AG04450 (cell line): ENCODE data around the gene RASSF7. TPM values are rescaled to one million over a fixed set of nuclear protein-coding genes. Genes with fewer than 3 reads are reported as not detected.

Source experiments
- CTCF ChIA-PET: fragments of 300-600, 350-600 bp; formaldehyde crosslinking; extraction: SDS; loops from one replicate; lab custom pipeline; 2022; ENCODE audit warnings: antibody characterized with exemption, inconsistent platforms; lab: Charles Lee
- POLR2A ChIA-PET: fragments of 350-600 bp; formaldehyde crosslinking; extraction: SDS; loops from one replicate; lab custom pipeline; 2021; ENCODE audit warnings: antibody characterized with exemption, inconsistent platforms; lab: Yijun Ruan, JAX
- DNase-seq: peaks from one replicate; pipeline ENCODE4 v3.0.0-alpha.2; 2011; ENCODE audit warnings: low read depth, low spot score
- H3K27ac ChIP-seq: one replicate; pipeline ENCODE4 v1.5.1; 2012; ENCODE audit warnings: low read depth, low read length, control low read depth
- H3K27me3 ChIP-seq: one replicate; pipeline ENCODE4 v1.6.0; 2012; ENCODE audit warnings: low read length; ENCODE audit not compliant: control insufficient read depth, insufficient read depth
- H3K4me3 ChIP-seq: 2 replicates; pipeline ENCODE4 v1.5.1; 2011; ENCODE audit warnings: mild to moderate bottlenecking, low read depth, low read length, control low read depth
- H3K9me3 ChIP-seq: 2 replicates; pipeline ENCODE4 v1.5.1; 2012; ENCODE audit warnings: low read length; ENCODE audit not compliant: control insufficient read depth, insufficient read depth
- polyA plus RNA-seq: library from polyadenylated mRNA; depleted of rRNA; stranded (reverse); fragments of >200 nt; gene quantifications from 2 replicates; pipeline ENCODE4 v1.2.3, GENCODE V29; 2011
- TF ChIP-seq, protein P1 (sequence below): IDR thresholded peaks from 2 replicates; pipeline ENCODE4 v1.5.1; 2011; ENCODE audit warnings: low read depth, low read length, control low read depth, inconsistent platforms

RASSF7 gene
- polyA plus RNA-seq, 1 experiment: 2.5 TPM

DNA sequence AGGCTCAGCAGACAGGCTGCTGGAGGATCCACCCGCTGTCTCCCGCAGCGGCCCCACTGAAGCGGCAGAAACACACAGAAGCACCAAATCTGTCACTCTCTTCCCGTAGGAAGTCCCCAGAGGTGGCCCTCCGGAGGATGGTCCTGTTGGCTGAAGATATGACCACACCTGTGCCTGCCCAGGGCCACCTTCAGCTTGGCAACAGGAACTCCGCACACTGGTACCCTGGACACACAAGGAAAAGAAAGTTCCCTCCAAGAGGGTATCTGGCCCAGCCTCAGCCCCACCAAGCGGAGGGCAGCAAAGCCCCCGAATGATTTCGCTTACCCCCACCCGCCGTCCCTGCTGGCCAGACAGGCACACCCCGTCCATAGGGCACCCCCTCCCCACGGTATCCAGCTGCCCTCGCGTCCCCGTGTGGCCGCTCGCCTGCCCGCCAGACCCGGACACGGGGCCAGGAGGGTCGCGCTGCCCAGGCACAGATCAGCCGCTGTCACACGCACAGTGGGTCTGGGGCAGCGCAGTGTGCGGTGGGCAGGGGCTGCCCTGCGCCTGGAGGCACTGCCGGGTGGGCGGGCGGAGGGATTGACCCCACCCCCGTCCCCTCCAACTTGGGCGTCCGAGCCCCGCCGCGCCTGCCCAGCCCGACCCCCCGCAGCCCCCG, 7.0 kb downstream of the RASSF7 start:
- CTCF ChIA-PET: no interaction called here
- DNase-seq: no peak
- H3K4me3 ChIP-seq: peak overlapping the region; percentile 70
- H3K27ac ChIP-seq: no peak overlapping the region
- TF ChIP-seq, protein P1, sequence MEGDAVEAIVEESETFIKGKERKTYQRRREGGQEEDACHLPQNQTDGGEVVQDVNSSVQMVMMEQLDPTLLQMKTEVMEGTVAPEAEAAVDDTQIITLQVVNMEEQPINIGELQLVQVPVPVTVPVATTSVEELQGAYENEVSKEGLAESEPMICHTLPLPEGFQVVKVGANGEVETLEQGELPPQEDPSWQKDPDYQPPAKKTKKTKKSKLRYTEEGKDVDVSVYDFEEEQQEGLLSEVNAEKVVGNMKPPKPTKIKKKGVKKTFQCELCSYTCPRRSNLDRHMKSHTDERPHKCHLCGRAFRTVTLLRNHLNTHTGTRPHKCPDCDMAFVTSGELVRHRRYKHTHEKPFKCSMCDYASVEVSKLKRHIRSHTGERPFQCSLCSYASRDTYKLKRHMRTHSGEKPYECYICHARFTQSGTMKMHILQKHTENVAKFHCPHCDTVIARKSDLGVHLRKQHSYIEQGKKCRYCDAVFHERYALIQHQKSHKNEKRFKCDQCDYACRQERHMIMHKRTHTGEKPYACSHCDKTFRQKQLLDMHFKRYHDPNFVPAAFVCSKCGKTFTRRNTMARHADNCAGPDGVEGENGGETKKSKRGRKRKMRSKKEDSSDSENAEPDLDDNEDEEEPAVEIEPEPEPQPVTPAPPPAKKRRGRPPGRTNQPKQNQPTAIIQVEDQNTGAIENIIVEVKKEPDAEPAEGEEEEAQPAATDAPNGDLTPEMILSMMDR: no peak
- POLR2A ChIA-PET: interaction anchor here (1.1 kb wide), 2 partner anchors 8 to 12 kb away, joined by 3 read pairs; no protein-coding TSS in a partner anchor
- H3K9me3 ChIP-seq: no peaks in the 10 kb centered on the region; the same call in 1 of the 2 replicates
- no peaks in the 10 kb centered on the region for H3K27me3 ChIP-seq

DNA sequence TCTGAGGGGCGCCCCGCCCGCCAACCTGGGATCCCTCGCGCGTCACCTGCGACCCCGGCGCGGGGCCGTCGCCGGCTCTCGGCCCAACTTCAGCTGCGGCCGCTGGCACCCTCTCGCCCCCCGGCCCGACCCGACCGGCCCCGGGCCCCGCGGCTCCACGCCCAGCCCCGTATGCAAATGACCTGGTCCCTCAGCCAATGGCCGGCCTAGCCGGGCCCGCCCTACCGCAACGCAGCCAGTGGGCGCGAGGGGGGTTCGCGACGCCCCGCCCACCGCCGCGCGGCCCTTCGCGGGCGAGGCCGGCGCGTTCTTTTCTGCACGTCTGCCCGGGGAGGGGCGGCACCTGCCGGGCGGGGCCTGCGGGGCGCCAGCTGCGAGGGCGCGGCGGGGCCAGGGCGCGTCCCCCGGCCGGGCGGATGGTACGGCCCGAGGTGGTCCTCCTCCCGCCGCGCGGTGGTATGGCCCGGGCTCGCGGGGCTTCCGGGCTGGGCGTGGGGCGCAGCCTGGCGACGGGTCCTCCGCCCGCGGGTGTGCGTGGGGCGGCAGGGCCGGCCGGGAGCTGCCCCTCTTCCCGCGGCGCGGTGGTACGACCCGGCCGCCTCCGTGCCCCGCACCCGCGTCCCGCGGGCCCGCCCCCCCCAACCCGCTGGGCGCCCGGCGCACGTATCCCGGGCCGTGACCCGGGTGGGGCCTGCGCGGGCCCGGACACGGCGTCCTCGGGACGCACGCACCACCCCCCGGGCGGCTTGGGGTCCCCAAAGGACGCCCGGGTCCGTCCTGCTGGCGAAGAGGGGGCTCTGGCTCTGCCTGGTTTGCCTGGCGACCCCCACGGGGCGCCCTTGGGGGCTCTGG, 7.8 kb downstream of the RASSF7 start:
- H3K9me3 ChIP-seq: no peaks in the 10 kb centered on the region; the same call in 1 of the 2 replicates
- peak; percentile 56 for DNase-seq
- peak overlapping the region; percentile 70 for H3K4me3 ChIP-seq
- CTCF ChIA-PET: no interaction called here
- TF ChIP-seq, protein P1: no peak
- no peak overlapping the region for H3K27ac ChIP-seq
- POLR2A ChIA-PET: interaction anchor here (1.0 to 1.1 kb wide), 2 partner anchors 9 to 12 kb away, joined by 3 read pairs; no protein-coding TSS in a partner anchor
- no peaks in the 10 kb centered on the region for H3K27me3 ChIP-seq

DNA sequence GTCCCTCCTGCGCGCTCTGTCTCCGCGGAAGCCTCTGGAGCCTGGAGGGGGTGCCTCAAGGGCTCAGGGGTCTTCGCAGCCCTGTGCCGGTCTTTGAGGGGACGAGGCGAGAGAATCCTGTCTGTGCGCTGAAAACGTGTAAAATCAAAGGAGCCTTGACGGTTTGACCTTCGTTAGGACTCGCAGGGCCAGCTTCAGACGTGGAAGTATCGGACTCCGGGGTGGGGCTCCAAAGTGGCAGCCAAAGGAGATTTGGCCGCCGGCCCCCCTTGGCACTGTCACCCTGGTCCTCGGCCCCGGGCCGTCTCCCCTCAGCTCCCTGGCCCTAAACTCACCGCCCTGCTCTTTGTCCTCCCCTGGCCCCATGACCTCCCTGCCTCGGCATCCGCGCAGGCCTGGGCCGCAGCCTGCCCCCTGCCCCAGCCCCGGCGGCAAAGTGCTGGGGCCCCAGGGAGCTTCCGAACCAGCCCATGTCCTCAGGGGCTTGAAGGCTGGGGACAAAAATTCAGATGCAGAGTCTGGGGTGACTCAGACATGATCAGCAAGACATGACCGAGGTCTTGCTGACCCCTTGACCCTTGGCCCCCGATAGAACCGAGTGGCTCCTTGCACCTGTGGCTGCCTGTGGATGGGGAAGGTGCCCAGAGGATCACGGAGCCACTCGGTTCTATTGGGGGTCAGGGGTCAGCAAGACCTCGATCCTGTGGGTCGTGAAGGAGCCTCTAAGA, 8.6 kb downstream of the RASSF7 start:
- no peak for DNase-seq
- peaks cover 2% of the 10 kb centered on the region for H3K27me3 ChIP-seq
- H3K9me3 ChIP-seq: no peaks in the 10 kb centered on the region; the same call in 1 of the 2 replicates
- no peak overlapping the region for H3K27ac ChIP-seq
- POLR2A ChIA-PET: interaction anchor here (0.5 to 1.0 kb wide), 2 partner anchors 9 to 60 kb away, joined by 3 read pairs; no protein-coding TSS in a partner anchor
- TF ChIP-seq, protein P1: no peak
- CTCF ChIA-PET: no interaction called here
- H3K4me3 ChIP-seq: peak overlapping the region; percentile 61

DNA sequence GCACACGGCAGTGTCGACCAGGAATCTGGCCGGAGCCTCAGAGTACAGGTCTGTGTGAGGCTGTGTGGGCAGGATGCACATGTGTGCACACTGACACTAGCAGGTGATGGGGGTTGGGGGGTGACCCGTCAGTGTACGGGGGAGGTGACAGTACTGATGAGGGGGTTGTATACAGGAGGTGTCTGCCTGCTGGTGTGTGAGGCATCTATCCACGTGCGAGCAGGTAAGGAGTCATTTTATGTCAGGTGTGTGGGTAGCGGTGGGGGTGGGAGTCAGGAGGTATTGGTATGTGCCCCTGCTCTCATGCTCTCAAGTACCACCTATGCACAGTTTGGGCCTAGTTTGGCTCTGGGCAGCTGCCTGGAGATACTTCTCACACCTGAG, 11.0 kb downstream of the RASSF7 start:
- CTCF ChIA-PET: no interaction called here

More for the DNA sequence above, 11.0 kb downstream of the RASSF7 start:
- Histone ChIP-seq H3K9me3 (no peaks in the 10 kb centered on the region; the same call in 1 of the 2 replicates), H3K27ac (no peak overlapping the region), H3K4me3 (no peak overlapping the region), H3K27me3 (peaks cover 8% of the 10 kb centered on the region)
- no peak for DNase-seq
- POLR2A ChIA-PET: interaction anchor here (0.6 kb wide), 1 partner anchor 185 kb away, joined by 5 read pairs; no protein-coding TSS in a partner anchor
- TF ChIP-seq, protein P1: no peak
